NB4 (cell line): Measurements from ENCODE around the gene MERTK.

Experiments used
- MYC ChIP-seq: IDR thresholded peaks from 2 replicates; pipeline ENCODE4 v1.6.1; 2011; ENCODE audit warnings: low read depth, low read length
- POLR2A ChIP-seq: IDR thresholded peaks from 2 replicates; pipeline ENCODE4 v1.6.1; 2011; ENCODE audit warnings: mild to moderate bottlenecking; ENCODE audit not compliant: insufficient read length; ENCODE audit errors: extremely low read depth
- TF ChIP-seq, protein P1 (sequence below): IDR thresholded peaks from one replicate; pipeline ENCODE4 v1.5.1; 2012; ENCODE audit warnings: low read depth, low read length
- TF ChIP-seq, protein P2 (sequence below): IDR thresholded peaks from 2 replicates; pipeline ENCODE4 v1.6.1; 2011; ENCODE audit warnings: low read depth, low read length

DNA sequence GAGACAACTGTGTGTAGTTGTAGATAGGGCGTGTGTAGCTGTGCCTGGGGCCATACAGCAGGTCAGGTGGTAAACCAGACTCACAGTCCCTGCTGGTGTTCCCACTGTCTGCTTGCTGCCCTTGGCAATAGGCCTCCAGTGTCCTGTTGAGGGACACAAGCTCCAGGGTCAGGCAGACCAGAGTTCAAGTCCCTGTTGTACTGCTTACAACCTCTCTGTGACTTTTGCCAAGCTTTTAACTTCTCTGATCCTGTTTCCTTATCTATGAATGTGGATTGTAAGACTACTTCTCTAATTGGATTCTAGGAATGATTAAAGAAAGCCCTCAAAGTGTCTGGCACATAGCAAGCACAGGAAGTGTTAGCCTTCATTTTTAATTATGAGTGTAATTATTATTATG, 68.6 kb downstream of the MERTK start:
- TF ChIP-seq, protein P1, sequence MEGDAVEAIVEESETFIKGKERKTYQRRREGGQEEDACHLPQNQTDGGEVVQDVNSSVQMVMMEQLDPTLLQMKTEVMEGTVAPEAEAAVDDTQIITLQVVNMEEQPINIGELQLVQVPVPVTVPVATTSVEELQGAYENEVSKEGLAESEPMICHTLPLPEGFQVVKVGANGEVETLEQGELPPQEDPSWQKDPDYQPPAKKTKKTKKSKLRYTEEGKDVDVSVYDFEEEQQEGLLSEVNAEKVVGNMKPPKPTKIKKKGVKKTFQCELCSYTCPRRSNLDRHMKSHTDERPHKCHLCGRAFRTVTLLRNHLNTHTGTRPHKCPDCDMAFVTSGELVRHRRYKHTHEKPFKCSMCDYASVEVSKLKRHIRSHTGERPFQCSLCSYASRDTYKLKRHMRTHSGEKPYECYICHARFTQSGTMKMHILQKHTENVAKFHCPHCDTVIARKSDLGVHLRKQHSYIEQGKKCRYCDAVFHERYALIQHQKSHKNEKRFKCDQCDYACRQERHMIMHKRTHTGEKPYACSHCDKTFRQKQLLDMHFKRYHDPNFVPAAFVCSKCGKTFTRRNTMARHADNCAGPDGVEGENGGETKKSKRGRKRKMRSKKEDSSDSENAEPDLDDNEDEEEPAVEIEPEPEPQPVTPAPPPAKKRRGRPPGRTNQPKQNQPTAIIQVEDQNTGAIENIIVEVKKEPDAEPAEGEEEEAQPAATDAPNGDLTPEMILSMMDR, result no peak
- TF ChIP-seq POLR2A (no peak), MYC (no peak)
- TF ChIP-seq, protein P2, sequence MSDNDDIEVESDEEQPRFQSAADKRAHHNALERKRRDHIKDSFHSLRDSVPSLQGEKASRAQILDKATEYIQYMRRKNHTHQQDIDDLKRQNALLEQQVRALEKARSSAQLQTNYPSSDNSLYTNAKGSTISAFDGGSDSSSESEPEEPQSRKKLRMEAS, result no peak
